CD4-positive, alpha-beta memory T cell (primary cell): ENCODE results near the gene TUBGCP6. TPM values are rescaled to one million over a fixed set of nuclear protein-coding genes. Genes with fewer than 3 reads are reported as not detected.
"Not testable (repeated sequence)": the region's sequence is repeated elsewhere in the genome, so short reads cannot be mapped to it uniquely, and the experiment has no call there.

Experiments
- CTCF ChIA-PET: fragments of 350-600 bp; sonication (Branson Sonifier 250); formaldehyde crosslinking; loops from one replicate; lab custom pipeline; 2021; ENCODE audit warnings: inconsistent platforms; ENCODE audit not compliant: partially characterized antibody; lab: Charles Lee
- POLR2A ChIA-PET: fragments of 350-600 bp; sonication (Branson Sonifier 250); formaldehyde crosslinking; loops from one replicate; lab custom pipeline; 2021; ENCODE audit not compliant: partially characterized antibody; lab: Charles Lee
- DNase-seq, 5 donors: peaks; one replicate each; pipeline versions ENCODE4 v3.0.0 to v3.0.0-alpha.2; 2020 to 2022; ENCODE audit warnings: mixed read lengths in 1 of 5
- H3K27ac ChIP-seq: one replicate; pipeline ENCODE4 v1.7.0; 2013; ENCODE audit warnings: low read depth, low read length
- H3K27me3 ChIP-seq: 2 replicates; pipeline ENCODE4 v1.7.0; 2013; ENCODE audit warnings: mild to moderate bottlenecking, low read length, moderate library complexity; ENCODE audit not compliant: insufficient read depth
- H3K36me3 ChIP-seq: 2 replicates; pipeline ENCODE4 v1.7.0; 2013; ENCODE audit warnings: mild to moderate bottlenecking, low read length, moderate library complexity; ENCODE audit not compliant: insufficient read depth
- H3K4me1 ChIP-seq: 2 replicates; pipeline ENCODE4 v1.7.0; 2013; ENCODE audit warnings: mild to moderate bottlenecking, low read length, moderate library complexity; ENCODE audit not compliant: insufficient read depth
- H3K4me3 ChIP-seq, 2 donors: one replicate each; pipeline ENCODE4 v1.7.0; 2013; ENCODE audit warnings: low read length in 2 of 2, mild to moderate bottlenecking in 1 of 2
- H3K9me3 ChIP-seq, 2 donors: one replicate each; pipeline ENCODE4 v1.7.0; 2013; ENCODE audit warnings: low read length in 2 of 2, control low read depth in 1 of 2; ENCODE audit not compliant: control insufficient read depth in 1 of 2
- H3K27ac Mint-ChIP-seq, 7 donors: one replicate each; pipeline ENCODE4 v1.8.0; 2020 to 2021; ENCODE audit warnings: mixed read lengths in 7 of 7, mild to moderate bottlenecking in 6 of 7, inconsistent platforms in 3 of 7, moderate library complexity in 3 of 7
- H3K27me3 Mint-ChIP-seq, 2 donors: one replicate each; pipeline ENCODE4 v1.8.0; 2020 to 2021; ENCODE audit warnings: mixed read lengths in 2 of 2
- H3K36me3 Mint-ChIP-seq, 2 donors: one replicate each; pipeline ENCODE4 v1.8.0; 2020 to 2021; ENCODE audit warnings: mixed read lengths in 2 of 2, inconsistent platforms in 1 of 2, mild to moderate bottlenecking in 1 of 2
- H3K4me1 Mint-ChIP-seq, 4 donors: one replicate each; pipeline ENCODE4 v1.8.0; 2020 to 2021; ENCODE audit warnings: mixed read lengths in 4 of 4, mild to moderate bottlenecking in 1 of 4
- H3K4me3 Mint-ChIP-seq, 8 donors: one replicate each; pipeline ENCODE4 v1.8.0; 2020 to 2021; ENCODE audit warnings: mixed read lengths in 8 of 8, mild to moderate bottlenecking in 7 of 8, moderate library complexity in 6 of 8, inconsistent platforms in 3 of 8
- H3K9me3 Mint-ChIP-seq, 8 donors: one replicate each; pipeline ENCODE4 v1.8.0; 2020 to 2021; ENCODE audit warnings: mixed read lengths in 8 of 8, mild to moderate bottlenecking in 5 of 8, inconsistent platforms in 3 of 8, moderate library complexity in 1 of 8
- intact Hi-C: fragments of 100-400 bp; cut with micrococcal nuclease; formaldehyde crosslinking; loops from one replicate; pipeline ENCODE4 v1.15.1; 2023
- polyA plus RNA-seq, 2 donors: library from polyadenylated mRNA; unstranded; fragments of 300-500 nt; fragmentation: Illumina TruSeq; gene quantifications; one replicate each; pipeline ENCODE4 v1.2.3, GENCODE V29; 2021
- total RNA-seq, 2 experiments: library from RNA; stranded (reverse); gene quantifications; one replicate each; pipeline ENCODE4 v1.2.3, GENCODE V29; 2021

Gene TUBGCP6
- total and polyA plus RNA-seq, 4 experiments from 2014 or later = 16.5 to 133 (median 76.2) TPM

GRCh38 chr22:50277761-50278160 lies 32.9 kb upstream of the TUBGCP6 start:
- CTCF ChIA-PET = no interaction called here
- no peaks in the 10 kb centered on the region for H3K27me3 Mint-ChIP-seq
- POLR2A ChIA-PET = no interaction called here
- Histone ChIP-seq H3K36me3 (no peaks in the 10 kb centered on the region), H3K4me3 (no peak overlapping the region), H3K4me1 (peaks cover 3% of the 10 kb centered on the region), H3K27ac (no peak overlapping the region), H3K9me3 (no peaks in the 10 kb centered on the region), H3K27me3 (no peaks in the 10 kb centered on the region)
- no peaks in the 10 kb centered on the region for H3K36me3 Mint-ChIP-seq
- DNase-seq = no peak
- intact Hi-C loops = no loop called here
- H3K27ac Mint-ChIP-seq = no peak overlapping the region
- no peak overlapping the region for H3K4me3 Mint-ChIP-seq
- peaks cover 0 to 7% (median 2%) of the 10 kb centered on the region in 4 donors for H3K4me1 Mint-ChIP-seq
- no peaks in the 10 kb centered on the region for H3K9me3 Mint-ChIP-seq

- Mint-ChIP-seq H3K9me3 (no peaks in the 10 kb centered on the region), H3K27me3 (no peaks in the 10 kb centered on the region), H3K27ac (peak overlapping the region in 1 of 7 donors; percentile 66), H3K36me3 (no peaks in the 10 kb centered on the region), H3K4me1 (peaks cover 0 to 8% (median 3%) of the 10 kb centered on the region in 4 donors), H3K4me3 (no peak overlapping the region)
- Histone ChIP-seq H3K36me3 (no peaks in the 10 kb centered on the region), H3K9me3 (no peaks in the 10 kb centered on the region), H3K27me3 (no peaks in the 10 kb centered on the region), H3K4me3 (no peak overlapping the region), H3K27ac (no peak overlapping the region), H3K4me1 (peaks cover 6% of the 10 kb centered on the region)
- ChIA-PET CTCF (interaction anchor here (1.0 to 2.3 kb wide), 8 partner anchors 34 to 345 kb away, joined by 3 to 17 read pairs (median 4); partner anchors contain the start of gene DENND6B), POLR2A (interaction anchor here (1.0 to 1.4 kb wide), 4 partner anchors 31 to 66 kb away, joined by 3 to 4 read pairs (median 4); no protein-coding TSS in a partner anchor)
- intact Hi-C loops = no loop called here
- peak in 3 of 5 donors; percentile 24 to 58 (median 52) for DNase-seq
Measured at GRCh38 chr22:50276143-50276542, 31.3 kb upstream of the TUBGCP6 start.

DNA sequence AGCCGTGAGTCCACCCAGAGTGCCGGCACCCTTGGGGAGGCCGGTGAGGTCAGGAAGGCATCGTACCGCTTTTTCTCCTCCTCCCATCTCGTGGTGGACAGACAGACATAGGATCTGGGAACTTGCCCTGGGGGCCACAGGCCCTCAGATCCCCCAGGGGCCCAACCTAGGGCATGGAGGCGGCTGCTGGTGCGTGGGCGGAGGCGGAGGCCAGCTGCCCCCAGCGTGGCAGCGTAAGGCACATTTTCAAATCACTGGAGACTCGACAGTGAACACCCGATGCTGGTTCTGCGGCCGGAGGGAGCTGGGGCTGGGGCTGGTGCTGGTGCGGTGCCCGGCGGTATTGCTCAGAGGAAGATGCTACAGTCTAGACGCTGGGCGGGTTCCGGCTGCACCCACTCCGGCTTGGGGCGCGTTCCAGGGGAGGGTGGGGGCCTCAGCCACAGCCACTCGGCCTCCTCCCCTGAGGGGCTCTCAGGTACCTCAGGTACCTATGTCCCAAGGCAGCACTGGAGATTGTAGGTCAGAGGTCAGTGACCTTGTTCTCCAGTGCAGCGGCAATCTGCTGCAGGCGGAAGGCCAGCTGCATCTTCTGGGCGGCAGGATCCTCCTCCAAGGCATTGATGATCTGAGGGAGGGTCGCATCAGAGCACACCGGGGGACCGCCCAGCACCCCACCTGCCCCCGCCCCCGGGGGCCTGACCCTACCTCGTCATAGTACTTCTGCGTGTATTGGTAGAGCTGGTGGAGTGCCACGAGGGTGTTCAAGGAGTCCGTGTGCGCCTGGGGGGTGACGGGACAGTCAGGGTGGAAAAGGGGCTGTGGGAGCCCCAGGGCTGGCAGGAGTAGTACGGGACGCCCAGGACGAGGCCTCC lies 30.6 kb upstream of the TUBGCP6 start:
- Mint-ChIP-seq H3K4me3 (no peak overlapping the region), H3K27me3 (no peaks in the 10 kb centered on the region), H3K27ac (no peak overlapping the region), H3K9me3 (no peaks in the 10 kb centered on the region), H3K4me1 (peaks cover 0 to 15% (median 8%) of the 10 kb centered on the region in 4 donors), H3K36me3 (no peaks in the 10 kb centered on the region)
- ChIA-PET CTCF (interaction anchor here (0.6 to 2.3 kb wide), 8 partner anchors 33 to 346 kb away, joined by 3 to 17 read pairs (median 4); partner anchors contain the start of gene DENND6B), POLR2A (interaction anchor here (1.1 to 1.3 kb wide), 2 partner anchors 39 to 67 kb away, joined by 3 to 4 read pairs; no protein-coding TSS in a partner anchor)
- H3K4me3 ChIP-seq = no peak overlapping the region
- H3K27me3 ChIP-seq = no peaks in the 10 kb centered on the region
- no peak overlapping the region for H3K27ac ChIP-seq
- no peak for DNase-seq
- H3K4me1 ChIP-seq = peaks cover 14% of the 10 kb centered on the region
- H3K36me3 ChIP-seq = no peaks in the 10 kb centered on the region
- no peaks in the 10 kb centered on the region for H3K9me3 ChIP-seq
- intact Hi-C loops = no loop called here

DNA sequence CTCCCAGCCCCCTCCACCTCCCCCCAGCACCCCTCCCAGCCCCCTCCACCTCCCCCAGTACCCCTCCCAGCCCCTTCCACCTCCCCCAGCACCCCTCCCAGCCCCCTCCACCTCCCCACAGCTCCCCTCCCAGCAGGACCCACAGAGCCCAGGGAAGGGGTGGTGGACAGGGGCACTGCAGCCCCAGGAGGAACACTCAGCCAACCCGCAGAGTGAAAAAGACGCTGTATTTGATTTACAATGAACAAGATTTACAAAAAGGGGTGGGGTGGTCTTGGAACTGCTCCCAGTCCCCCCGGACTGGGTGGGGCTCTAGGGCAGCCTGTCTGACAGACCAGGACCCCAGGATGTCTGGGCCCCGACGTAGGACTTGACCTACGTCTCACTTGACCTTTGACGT lies 29.9 kb upstream of the TUBGCP6 start:
- H3K36me3 Mint-ChIP-seq = no peaks in the 10 kb centered on the region
- H3K27me3 ChIP-seq = no peaks in the 10 kb centered on the region
- no peak overlapping the region for H3K27ac Mint-ChIP-seq
- CTCF ChIA-PET = interaction anchor here (0.6 to 2.3 kb wide), 3 partner anchors 53 to 217 kb away, joined by 4 to 17 read pairs (median 4); partner anchors contain the start of gene DENND6B
- peaks cover 15% of the 10 kb centered on the region for H3K4me1 ChIP-seq
- no peak overlapping the region for H3K4me3 ChIP-seq
- H3K9me3 ChIP-seq = no peaks in the 10 kb centered on the region
- intact Hi-C loops = loop anchor here (1.0 to 5.0 kb wide), 3 partner anchors 53 to 223 kb away; partner anchors contain the start of gene DENND6B
- H3K4me1 Mint-ChIP-seq = peaks cover 0 to 15% (median 8%) of the 10 kb centered on the region in 4 donors
- DNase-seq = no peak
- H3K4me3 Mint-ChIP-seq = no peak overlapping the region
- no peaks in the 10 kb centered on the region for H3K27me3 Mint-ChIP-seq
- H3K27ac ChIP-seq = no peak overlapping the region
- H3K36me3 ChIP-seq = no peaks in the 10 kb centered on the region
- POLR2A ChIA-PET = interaction anchor here (2.8 kb wide), 1 partner anchor 24 kb away, joined by 10 read pairs; the partner anchor contains the start of gene HDAC10
- H3K9me3 Mint-ChIP-seq = no peaks in the 10 kb centered on the region

GRCh38 chr22:50274311-50274710 lies 29.5 kb upstream of the TUBGCP6 start:
- Histone ChIP-seq H3K4me3 (no peak overlapping the region), H3K27me3 (no peaks in the 10 kb centered on the region), H3K36me3 (no peaks in the 10 kb centered on the region), H3K27ac (no peak overlapping the region), H3K4me1 (peaks cover 19% of the 10 kb centered on the region), H3K9me3 (no peaks in the 10 kb centered on the region)
- Mint-ChIP-seq H3K4me1 (peaks cover 0 to 15% (median 8%) of the 10 kb centered on the region in 4 donors), H3K36me3 (no peaks in the 10 kb centered on the region), H3K27me3 (no peaks in the 10 kb centered on the region), H3K4me3 (no peak overlapping the region), H3K9me3 (no peaks in the 10 kb centered on the region), H3K27ac (peak overlapping the region in 1 of 7 donors; percentile 72)
- ChIA-PET POLR2A (interaction anchor here (2.8 kb wide), 1 partner anchor 23 kb away, joined by 10 read pairs; the partner anchor contains the start of gene HDAC10), CTCF (interaction anchor here (0.7 to 2.3 kb wide), 3 partner anchors 32 to 67 kb away, joined by 4 to 7 read pairs (median 5); no protein-coding TSS in a partner anchor)
- intact Hi-C loops = loop anchor here (1.0 to 5.0 kb wide), 3 partner anchors 53 to 223 kb away; partner anchors contain the start of gene DENND6B
- peak in 4 of 5 donors; percentile 27 to 45 (median 38) for DNase-seq

- ChIA-PET CTCF (interaction anchor here (0.7 to 2.3 kb wide), 3 partner anchors 31 to 68 kb away, joined by 4 to 7 read pairs (median 5); no protein-coding TSS in a partner anchor), POLR2A (interaction anchor here (2.8 kb wide), 1 partner anchor 23 kb away, joined by 10 read pairs; the partner anchor contains the start of gene HDAC10)
- not testable (repeated sequence) for DNase-seq, H3K9me3 ChIP-seq, H3K27ac ChIP-seq, H3K27me3 Mint-ChIP-seq, H3K9me3 Mint-ChIP-seq, H3K36me3 ChIP-seq, H3K36me3 Mint-ChIP-seq, H3K4me3 ChIP-seq, H3K27me3 ChIP-seq
- H3K27ac Mint-ChIP-seq = peak overlapping the region in 1 of 7 donors; percentile 72
- H3K4me1 ChIP-seq = peaks cover 20% of the 10 kb centered on the region
- peak overlapping the region in 1 of 8 donors; percentile 39 for H3K4me3 Mint-ChIP-seq
- intact Hi-C loops = loop anchor here (1.0 to 5.0 kb wide), 3 partner anchors 54 to 224 kb away; partner anchors contain the start of gene DENND6B
- peaks cover 0 to 16% (median 8%) of the 10 kb centered on the region in 4 donors for H3K4me1 Mint-ChIP-seq
Measured at GRCh38 chr22:50273781-50274180, 29.0 kb upstream of the TUBGCP6 start.
